HL-60 (cell line): ENCODE results near the gene DNAJB1.

Source experiments
- GABPA ChIP-seq: IDR thresholded peaks from 2 replicates; pipeline ENCODE4 v1.6.1; 2012; ENCODE audit warnings: low read depth
- SPI1 ChIP-seq: IDR thresholded peaks from 2 replicates; pipeline ENCODE4 v1.6.1; 2012; ENCODE audit warnings: low read depth, mild to moderate bottlenecking, borderline replicate concordance
- TF ChIP-seq, protein P1 (sequence below): IDR thresholded peaks from 2 replicates; pipeline ENCODE4 v1.6.1; 2012; ENCODE audit warnings: low read depth; ENCODE audit not compliant: insufficient replicate concordance
- TF ChIP-seq, protein P2 (sequence below): IDR thresholded peaks from one replicate; pipeline ENCODE4 v1.5.1; 2011; ENCODE audit warnings: low read length, control low read depth, inconsistent platforms; ENCODE audit not compliant: insufficient read depth

DNA sequence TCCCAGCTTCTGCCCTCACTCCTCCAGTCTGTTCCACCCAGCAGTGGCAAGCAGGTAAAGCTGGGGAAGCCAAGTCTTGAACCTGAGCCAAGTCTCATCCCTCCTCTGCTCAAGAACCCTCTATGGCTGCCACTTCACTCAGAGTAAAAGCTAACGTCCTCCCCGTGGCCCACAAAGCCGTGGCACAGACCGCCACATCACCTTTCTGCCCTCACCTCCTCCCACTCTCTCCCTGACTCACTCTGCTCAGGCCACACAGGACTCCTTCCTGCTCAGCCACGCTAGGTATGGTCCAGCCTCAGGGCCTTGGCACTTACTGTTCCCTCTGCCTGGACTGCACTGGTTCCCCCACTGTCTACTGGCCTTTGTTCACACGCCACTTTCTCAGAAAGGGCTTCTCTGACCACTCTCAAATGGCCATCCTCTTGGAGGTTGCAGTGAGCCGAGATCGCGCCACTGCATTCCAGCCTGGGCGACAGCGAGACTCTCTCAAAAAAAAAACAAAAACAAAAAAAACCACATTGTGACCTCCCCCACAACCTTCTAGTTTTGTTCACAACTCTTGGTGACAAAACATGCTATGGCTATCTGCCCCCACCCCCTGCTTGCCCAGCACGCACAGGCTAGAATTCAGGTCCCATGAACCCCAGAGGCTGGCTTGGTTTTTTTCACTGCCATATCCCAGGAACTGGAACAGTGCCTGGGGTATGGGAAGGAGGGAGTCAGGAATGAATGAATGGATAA lies 37.9 kb upstream of the DNAJB1 start:
- TF ChIP-seq, protein P1, sequence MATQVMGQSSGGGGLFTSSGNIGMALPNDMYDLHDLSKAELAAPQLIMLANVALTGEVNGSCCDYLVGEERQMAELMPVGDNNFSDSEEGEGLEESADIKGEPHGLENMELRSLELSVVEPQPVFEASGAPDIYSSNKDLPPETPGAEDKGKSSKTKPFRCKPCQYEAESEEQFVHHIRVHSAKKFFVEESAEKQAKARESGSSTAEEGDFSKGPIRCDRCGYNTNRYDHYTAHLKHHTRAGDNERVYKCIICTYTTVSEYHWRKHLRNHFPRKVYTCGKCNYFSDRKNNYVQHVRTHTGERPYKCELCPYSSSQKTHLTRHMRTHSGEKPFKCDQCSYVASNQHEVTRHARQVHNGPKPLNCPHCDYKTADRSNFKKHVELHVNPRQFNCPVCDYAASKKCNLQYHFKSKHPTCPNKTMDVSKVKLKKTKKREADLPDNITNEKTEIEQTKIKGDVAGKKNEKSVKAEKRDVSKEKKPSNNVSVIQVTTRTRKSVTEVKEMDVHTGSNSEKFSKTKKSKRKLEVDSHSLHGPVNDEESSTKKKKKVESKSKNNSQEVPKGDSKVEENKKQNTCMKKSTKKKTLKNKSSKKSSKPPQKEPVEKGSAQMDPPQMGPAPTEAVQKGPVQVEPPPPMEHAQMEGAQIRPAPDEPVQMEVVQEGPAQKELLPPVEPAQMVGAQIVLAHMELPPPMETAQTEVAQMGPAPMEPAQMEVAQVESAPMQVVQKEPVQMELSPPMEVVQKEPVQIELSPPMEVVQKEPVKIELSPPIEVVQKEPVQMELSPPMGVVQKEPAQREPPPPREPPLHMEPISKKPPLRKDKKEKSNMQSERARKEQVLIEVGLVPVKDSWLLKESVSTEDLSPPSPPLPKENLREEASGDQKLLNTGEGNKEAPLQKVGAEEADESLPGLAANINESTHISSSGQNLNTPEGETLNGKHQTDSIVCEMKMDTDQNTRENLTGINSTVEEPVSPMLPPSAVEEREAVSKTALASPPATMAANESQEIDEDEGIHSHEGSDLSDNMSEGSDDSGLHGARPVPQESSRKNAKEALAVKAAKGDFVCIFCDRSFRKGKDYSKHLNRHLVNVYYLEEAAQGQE: no peak
- TF ChIP-seq, protein P2, sequence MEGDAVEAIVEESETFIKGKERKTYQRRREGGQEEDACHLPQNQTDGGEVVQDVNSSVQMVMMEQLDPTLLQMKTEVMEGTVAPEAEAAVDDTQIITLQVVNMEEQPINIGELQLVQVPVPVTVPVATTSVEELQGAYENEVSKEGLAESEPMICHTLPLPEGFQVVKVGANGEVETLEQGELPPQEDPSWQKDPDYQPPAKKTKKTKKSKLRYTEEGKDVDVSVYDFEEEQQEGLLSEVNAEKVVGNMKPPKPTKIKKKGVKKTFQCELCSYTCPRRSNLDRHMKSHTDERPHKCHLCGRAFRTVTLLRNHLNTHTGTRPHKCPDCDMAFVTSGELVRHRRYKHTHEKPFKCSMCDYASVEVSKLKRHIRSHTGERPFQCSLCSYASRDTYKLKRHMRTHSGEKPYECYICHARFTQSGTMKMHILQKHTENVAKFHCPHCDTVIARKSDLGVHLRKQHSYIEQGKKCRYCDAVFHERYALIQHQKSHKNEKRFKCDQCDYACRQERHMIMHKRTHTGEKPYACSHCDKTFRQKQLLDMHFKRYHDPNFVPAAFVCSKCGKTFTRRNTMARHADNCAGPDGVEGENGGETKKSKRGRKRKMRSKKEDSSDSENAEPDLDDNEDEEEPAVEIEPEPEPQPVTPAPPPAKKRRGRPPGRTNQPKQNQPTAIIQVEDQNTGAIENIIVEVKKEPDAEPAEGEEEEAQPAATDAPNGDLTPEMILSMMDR: no peak
- TF ChIP-seq SPI1 (no peak), GABPA (no peak)
